Measurements from ENCODE around the gene PNMA8B. TPM values are rescaled to one million over a fixed set of nuclear protein-coding genes. Genes with fewer than 3 reads are reported as not detected.
A peak's percentile ranks its signal among the peaks of the same experiment; 100 is the strongest.

The PNMA8B gene
- total and polyA plus RNA-seq, 4 experiments from 2014 or later: 0.24 to 1.2 (median 0.75) TPM

DNA sequence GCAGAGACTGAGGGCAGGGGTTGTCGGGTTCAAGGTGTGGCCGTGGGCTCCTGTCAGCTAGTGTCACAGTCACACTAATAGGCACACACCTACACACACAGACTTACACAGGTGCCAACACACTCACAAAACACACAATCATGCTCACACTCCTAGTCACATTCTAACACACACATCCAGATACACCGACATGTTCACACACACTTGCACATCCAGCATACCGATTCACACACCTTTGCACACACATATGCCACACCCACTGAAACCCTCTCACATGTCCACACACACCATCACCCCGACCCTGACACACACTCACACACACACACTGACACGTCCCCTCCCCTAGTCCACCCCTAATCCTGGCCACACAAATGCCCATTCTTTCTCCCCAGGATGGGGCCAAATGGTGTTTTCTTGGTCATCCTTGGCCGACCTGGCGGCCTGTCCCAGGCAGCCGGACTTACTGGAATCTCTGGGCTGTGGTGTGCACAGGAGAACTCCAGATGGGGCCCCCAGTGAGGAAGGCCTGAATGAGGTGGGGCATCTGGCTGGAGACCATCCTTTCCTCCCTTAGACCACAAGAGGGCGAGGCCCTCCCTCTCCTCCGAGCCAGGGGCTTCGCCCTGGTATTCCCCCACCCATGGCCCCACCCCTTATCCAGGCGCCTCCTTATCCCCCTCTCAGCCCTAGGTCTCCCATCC is 19.1 kb upstream of the PNMA8B start:
- peaks cover 0 to 7% (median 3%) of the 10 kb centered on the region in 8 donors for H3K9me3 Mint-ChIP-seq

DNA sequence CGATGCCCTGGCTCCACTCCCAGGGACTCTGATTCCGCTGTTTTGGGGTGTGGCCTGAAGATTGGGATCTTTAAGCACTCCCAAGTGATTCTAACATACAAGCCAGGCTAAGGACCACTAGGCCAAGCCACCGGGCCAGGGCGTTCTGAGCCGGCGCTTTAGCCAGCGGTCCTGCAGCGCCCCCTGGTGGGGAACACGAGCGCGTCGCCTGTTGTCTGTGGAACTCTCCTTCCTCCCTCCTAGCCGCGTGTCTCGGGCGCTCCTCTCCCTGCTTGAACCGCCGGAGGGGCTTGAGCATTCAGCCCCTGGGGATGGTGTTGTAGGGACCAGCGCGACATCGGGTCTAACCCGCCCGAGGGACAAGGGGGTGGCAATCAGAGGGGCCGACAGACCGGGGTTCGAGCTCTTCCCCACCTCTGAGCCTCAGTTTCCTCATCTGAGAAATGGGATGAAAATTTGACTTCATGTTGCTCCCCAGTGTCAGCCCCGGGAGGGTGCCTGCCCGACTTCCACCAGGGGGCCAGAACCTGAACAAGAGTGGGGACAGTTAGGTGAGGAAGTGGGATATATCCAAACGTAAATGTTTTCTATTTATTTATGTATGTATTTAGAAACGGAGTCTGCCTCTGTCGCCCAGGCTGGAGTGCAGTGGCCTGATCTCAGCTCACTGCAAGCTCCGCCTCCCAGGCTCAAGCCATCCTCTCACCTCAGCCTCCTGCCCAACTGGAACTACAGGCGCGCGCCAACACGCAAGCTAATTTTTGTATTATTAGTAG is 18.0 kb upstream of the PNMA8B start:
- intact Hi-C loops (cut with micrococcal nuclease): loop anchor here (1.0 kb wide), 3 partner anchors 111 to 233 kb away; no protein-coding TSS in a partner anchor
- Mint-ChIP-seq H3K4me3 (no peak overlapping the region), H3K36me3 (no peaks in the 10 kb centered on the region), H3K27ac (no peak overlapping the region), H3K4me1 (peaks cover 7 to 19% (median 10%) of the 10 kb centered on the region in 4 donors), H3K27me3 (peaks cover 14 to 20% of the 10 kb centered on the region in 2 donors), H3K9me3 (peaks cover 0 to 7% (median 3%) of the 10 kb centered on the region in 8 donors)
- H3K4me1 ChIP-seq (ENCODE audit: insufficient read depth, low read length): peaks cover 10% of the 10 kb centered on the region
- ChIA-PET CTCF (ENCODE audit: partially characterized antibody) (interaction anchor here (0.7 to 7.5 kb wide), 9 partner anchors 10 to 149 kb away, joined by 3 to 77 read pairs (median 5); no protein-coding TSS in a partner anchor), POLR2A (ENCODE audit: partially characterized antibody) (no interaction called here)
- no peak overlapping the region for H3K4me3 ChIP-seq (ENCODE audit: low read length in 2 of 2)
- peak in 4 of 5 donors; percentile 64 to 72 (median 68) for DNase-seq
- no peaks in the 10 kb centered on the region for H3K36me3 ChIP-seq (ENCODE audit: insufficient read depth, low read length)
- H3K27ac ChIP-seq (ENCODE audit: low read depth, low read length): no peak overlapping the region
- H3K27me3 ChIP-seq (ENCODE audit: insufficient read depth, low read length): peaks cover 3% of the 10 kb centered on the region
- no peaks in the 10 kb centered on the region for H3K9me3 ChIP-seq (ENCODE audit: control insufficient read depth in 1 of 2, low read length in 2 of 2)

More for the DNA sequence above, 19.1 kb upstream of the PNMA8B start:
- Histone ChIP-seq H3K27me3 (ENCODE audit: insufficient read depth, low read length) (peaks cover 3% of the 10 kb centered on the region), H3K9me3 (ENCODE audit: control insufficient read depth in 1 of 2, low read length in 2 of 2) (no peaks in the 10 kb centered on the region), H3K4me1 (ENCODE audit: insufficient read depth, low read length) (peaks cover 20% of the 10 kb centered on the region), H3K36me3 (ENCODE audit: insufficient read depth, low read length) (no peaks in the 10 kb centered on the region), H3K4me3 (ENCODE audit: low read length in 2 of 2) (no peak overlapping the region), H3K27ac (ENCODE audit: low read depth, low read length) (no peak overlapping the region)
- H3K4me1 Mint-ChIP-seq: peaks cover 9 to 25% (median 18%) of the 10 kb centered on the region in 4 donors
- H3K36me3 Mint-ChIP-seq: no peaks in the 10 kb centered on the region
- peaks cover 14 to 19% of the 10 kb centered on the region in 2 donors for H3K27me3 Mint-ChIP-seq
- ChIA-PET CTCF (ENCODE audit: partially characterized antibody) (interaction anchor here (1.1 to 7.5 kb wide), 8 partner anchors 10 to 148 kb away, joined by 3 to 77 read pairs (median 6); no protein-coding TSS in a partner anchor), POLR2A (ENCODE audit: partially characterized antibody) (no interaction called here)
- no peak for DNase-seq
- peak overlapping the region in 1 of 7 donors; percentile 29 for H3K27ac Mint-ChIP-seq
- intact Hi-C loops (cut with micrococcal nuclease): no loop called here
- no peak overlapping the region for H3K4me3 Mint-ChIP-seq

DNA sequence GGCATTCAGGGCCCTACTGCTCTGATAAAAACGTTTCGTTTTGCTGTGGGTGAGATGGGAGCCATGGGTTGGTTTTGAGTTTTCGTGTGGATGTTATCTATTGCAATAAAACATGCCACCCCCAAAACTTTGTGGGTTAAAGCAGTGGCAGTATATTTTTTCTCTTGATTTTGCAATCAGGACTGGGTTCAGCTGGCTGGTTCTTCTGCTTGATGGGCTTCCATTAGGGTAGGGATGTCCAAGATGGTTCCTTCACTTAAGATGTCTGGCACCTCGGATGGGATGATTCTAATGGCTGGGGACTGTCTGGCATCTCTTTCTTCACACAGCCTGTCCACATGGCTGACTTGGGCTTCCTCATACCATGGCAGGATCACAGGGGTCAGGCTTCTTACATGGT is 15.6 kb upstream of the PNMA8B start:
- Histone ChIP-seq H3K27me3 (ENCODE audit: insufficient read depth, low read length) (peaks cover 3% of the 10 kb centered on the region), H3K9me3 (ENCODE audit: control insufficient read depth in 1 of 2, low read length in 2 of 2) (no peaks in the 10 kb centered on the region), H3K27ac (ENCODE audit: low read depth, low read length) (no peak overlapping the region), H3K4me1 (ENCODE audit: insufficient read depth, low read length) (peaks cover 10% of the 10 kb centered on the region), H3K4me3 (ENCODE audit: low read length in 2 of 2) (no peak overlapping the region), H3K36me3 (ENCODE audit: insufficient read depth, low read length) (no peaks in the 10 kb centered on the region)
- H3K27me3 Mint-ChIP-seq: peaks cover 18 to 23% of the 10 kb centered on the region in 2 donors
- no peaks in the 10 kb centered on the region for H3K36me3 Mint-ChIP-seq
- ChIA-PET CTCF (ENCODE audit: partially characterized antibody) (interaction anchor here (0.9 to 1.5 kb wide), 6 partner anchors 9 to 113 kb away, joined by 3 to 7 read pairs (median 3); no protein-coding TSS in a partner anchor), POLR2A (ENCODE audit: partially characterized antibody) (no interaction called here)
- H3K4me1 Mint-ChIP-seq: peaks cover 6 to 16% (median 8%) of the 10 kb centered on the region in 4 donors
- intact Hi-C loops (cut with micrococcal nuclease): no loop called here
- H3K4me3 Mint-ChIP-seq: no peak overlapping the region
- no peak for DNase-seq
- no peak overlapping the region for H3K27ac Mint-ChIP-seq
- H3K9me3 Mint-ChIP-seq: peaks cover 0 to 7% (median 3%) of the 10 kb centered on the region in 8 donors

DNA sequence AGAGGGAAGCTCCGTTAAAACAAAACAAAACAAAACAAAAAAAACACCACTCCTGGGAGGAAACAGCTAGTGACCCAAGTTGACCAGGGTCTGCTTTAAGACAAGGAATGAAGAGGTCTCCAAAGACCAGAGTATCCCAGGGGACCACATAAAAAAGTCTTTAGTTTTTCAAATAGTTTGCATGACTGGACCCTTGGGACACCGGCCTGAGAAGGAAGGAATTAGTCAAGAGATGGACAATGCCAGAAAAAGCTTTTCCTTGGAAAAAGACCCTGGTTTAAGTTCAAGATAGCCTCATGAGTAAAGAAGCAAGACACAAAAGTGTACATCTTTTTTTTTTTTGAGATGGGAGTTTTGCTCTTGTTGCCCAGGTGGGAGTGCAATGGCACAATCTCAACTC is 12.5 kb upstream of the PNMA8B start:
- no peak overlapping the region for H3K27ac Mint-ChIP-seq
- H3K4me1 Mint-ChIP-seq: peaks cover 0 to 1% (median under 1%) of the 10 kb centered on the region in 4 donors
- ChIA-PET POLR2A (ENCODE audit: partially characterized antibody) (interaction anchor here (1.2 kb wide), 1 partner anchor 13 kb away, joined by 3 read pairs; no protein-coding TSS in a partner anchor), CTCF (ENCODE audit: partially characterized antibody) (interaction anchor here (0.8 to 1.3 kb wide), 2 partner anchors 8 to 137 kb away, joined by 3 read pairs; no protein-coding TSS in a partner anchor)
- intact Hi-C loops (cut with micrococcal nuclease): no loop called here
- H3K4me3 ChIP-seq (ENCODE audit: low read length in 2 of 2): no peak overlapping the region
- peaks cover 0 to 7% (median 3%) of the 10 kb centered on the region in 8 donors for H3K9me3 Mint-ChIP-seq
- peaks cover 2% of the 10 kb centered on the region for H3K27me3 ChIP-seq (ENCODE audit: insufficient read depth, low read length)
- no peaks in the 10 kb centered on the region for H3K36me3 ChIP-seq (ENCODE audit: insufficient read depth, low read length)
- H3K4me1 ChIP-seq (ENCODE audit: insufficient read depth, low read length): no peaks in the 10 kb centered on the region
- no peaks in the 10 kb centered on the region for H3K36me3 Mint-ChIP-seq
- no peak for DNase-seq
- no peak overlapping the region for H3K4me3 Mint-ChIP-seq
- H3K27ac ChIP-seq (ENCODE audit: low read depth, low read length): no peak overlapping the region
- H3K27me3 Mint-ChIP-seq: peaks cover 16% of the 10 kb centered on the region in 2 donors
- H3K9me3 ChIP-seq (ENCODE audit: control insufficient read depth in 1 of 2, low read length in 2 of 2): no peaks in the 10 kb centered on the region

DNA sequence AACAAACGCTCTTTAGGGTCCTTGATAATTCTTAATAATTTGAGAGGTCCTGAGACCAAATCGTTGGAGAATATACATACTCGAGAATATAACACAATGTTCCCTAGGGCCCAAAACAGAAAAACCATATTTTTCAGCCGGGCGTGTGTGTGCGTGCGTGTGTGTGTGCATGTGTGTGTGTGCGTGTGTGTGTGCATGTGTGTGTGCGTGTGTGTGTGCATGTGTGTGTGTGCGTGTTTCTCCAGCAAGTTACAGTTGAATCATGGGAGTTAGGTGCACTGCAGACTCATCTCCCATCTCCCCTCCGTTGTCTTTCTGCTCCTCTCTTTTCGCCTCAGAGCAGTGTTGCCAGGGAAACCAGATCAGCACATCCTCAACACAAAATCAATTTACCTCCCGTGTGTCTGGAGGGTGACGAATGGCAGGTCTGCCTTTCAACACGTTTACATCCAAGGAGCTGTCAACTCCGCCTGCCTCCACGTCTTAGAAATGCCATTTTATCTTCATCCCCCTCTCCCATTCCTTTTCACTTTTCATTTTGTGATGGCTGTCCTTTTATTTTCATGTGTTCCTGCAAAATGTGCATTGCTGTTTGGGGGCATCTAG is 8.3 kb upstream of the PNMA8B start:
- POLR2A ChIA-PET (ENCODE audit: partially characterized antibody): no interaction called here
- no peaks in the 10 kb centered on the region for H3K9me3 ChIP-seq (ENCODE audit: control insufficient read depth in 1 of 2, low read length in 2 of 2)
- peak overlapping the region in 1 of 7 donors; percentile 19 for H3K27ac Mint-ChIP-seq
- intact Hi-C loops (cut with micrococcal nuclease): no loop called here
- no peak overlapping the region for H3K4me3 Mint-ChIP-seq
- no peaks in the 10 kb centered on the region for H3K9me3 Mint-ChIP-seq
- CTCF ChIA-PET (ENCODE audit: partially characterized antibody): interaction anchor here (0.8 to 1.4 kb wide), 3 partner anchors 12 to 100 kb away, joined by 3 to 5 read pairs (median 3); no protein-coding TSS in a partner anchor
- H3K27ac ChIP-seq (ENCODE audit: low read depth, low read length): no peak overlapping the region
- peaks cover 15 to 26% of the 10 kb centered on the region in 2 donors for H3K27me3 Mint-ChIP-seq
- H3K4me3 ChIP-seq (ENCODE audit: low read length in 2 of 2): no peak overlapping the region
- H3K36me3 Mint-ChIP-seq: no peaks in the 10 kb centered on the region
- H3K27me3 ChIP-seq (ENCODE audit: insufficient read depth, low read length): no peaks in the 10 kb centered on the region
- DNase-seq: no peak
- H3K4me1 ChIP-seq (ENCODE audit: insufficient read depth, low read length): no peaks in the 10 kb centered on the region
- H3K36me3 ChIP-seq (ENCODE audit: insufficient read depth, low read length): no peaks in the 10 kb centered on the region
- peaks cover 0 to 2% (median under 1%) of the 10 kb centered on the region in 4 donors for H3K4me1 Mint-ChIP-seq

DNA sequence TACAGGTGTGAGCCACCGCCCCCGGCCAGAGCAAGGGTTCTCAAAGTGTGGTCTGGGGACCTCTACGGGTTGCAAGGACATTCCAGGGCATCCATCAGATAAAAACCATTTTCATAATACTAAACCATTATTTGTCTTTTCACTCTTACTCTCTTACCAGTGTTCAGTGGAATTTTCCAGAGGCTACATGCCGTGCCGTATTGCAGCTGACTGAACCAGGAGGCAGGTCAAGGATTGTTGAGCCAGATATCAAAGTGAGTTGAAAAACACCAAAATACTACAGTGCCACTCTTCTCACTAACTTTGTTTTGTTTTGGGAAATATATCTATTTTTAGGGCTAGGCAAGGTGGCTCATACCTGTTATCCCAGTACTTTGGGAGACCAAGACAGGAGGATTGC is 7.2 kb upstream of the PNMA8B start:
- H3K36me3 ChIP-seq (ENCODE audit: insufficient read depth, low read length): no peaks in the 10 kb centered on the region

More for the DNA sequence above, 7.2 kb upstream of the PNMA8B start:
- H3K27ac ChIP-seq (ENCODE audit: low read depth, low read length): no peak overlapping the region
- no peaks in the 10 kb centered on the region for H3K36me3 Mint-ChIP-seq
- H3K27me3 Mint-ChIP-seq: peaks cover 14 to 26% of the 10 kb centered on the region in 2 donors
- H3K4me1 Mint-ChIP-seq: peaks cover 0 to 4% (median 1%) of the 10 kb centered on the region in 4 donors
- H3K9me3 ChIP-seq (ENCODE audit: control insufficient read depth in 1 of 2, low read length in 2 of 2): no peaks in the 10 kb centered on the region
- intact Hi-C loops (cut with micrococcal nuclease): no loop called here
- ChIA-PET POLR2A (ENCODE audit: partially characterized antibody) (no interaction called here), CTCF (ENCODE audit: partially characterized antibody) (no interaction called here)
- H3K9me3 Mint-ChIP-seq: no peaks in the 10 kb centered on the region
- H3K27ac Mint-ChIP-seq: peak overlapping the region in 1 of 7 donors; percentile 9
- no peaks in the 10 kb centered on the region for H3K27me3 ChIP-seq (ENCODE audit: insufficient read depth, low read length)
- no peak overlapping the region for H3K4me3 ChIP-seq (ENCODE audit: low read length in 2 of 2)
- H3K4me3 Mint-ChIP-seq: no peak overlapping the region
- no peak for DNase-seq
- H3K4me1 ChIP-seq (ENCODE audit: insufficient read depth, low read length): no peaks in the 10 kb centered on the region

Data from CD4-positive, alpha-beta memory T cell (primary cell).